PC-3 (cell line): ENCODE data around the gene ZEB1. TPM values are rescaled to one million over a fixed set of nuclear protein-coding genes. Genes with fewer than 3 reads are reported as not detected.

Experiments used
- ATAC-seq: fragments of 200-7000 bp; cut with Tn5 transposase; 2 replicates; pipeline ENCODE4 v1.9.1; 2020; ENCODE audit warnings: mild to moderate bottlenecking, moderate library complexity
- BruUV-seq: library from RNA; stranded (reverse); fragments of 400-500 nt; replicated peaks from 2 replicates; lab custom pipeline; 2021; lab: Mats Ljungman, UMichigan
- CTCF ChIA-PET: fragments of 300-600 bp; sonication (Branson Sonifier 250); formaldehyde crosslinking; loops from one replicate; lab custom pipeline; 2022; ENCODE audit warnings: antibody characterized with exemption; lab: Charles Lee
- POLR2A ChIA-PET: fragments of 300-600 bp; sonication (Branson Sonifier 250); formaldehyde crosslinking; loops from one replicate; lab custom pipeline; 2022; ENCODE audit warnings: antibody characterized with exemption; ENCODE audit not compliant: unreplicated experiment; lab: Charles Lee
- DNase-seq: peaks from one replicate; pipeline ENCODE4 v3.0.0-alpha.2; 2015
- H2AFZ ChIP-seq: fragments of 300-600 bp; sonication (generic); 2 replicates; pipeline ENCODE4 v1.6.0; 2016; ENCODE audit warnings: antibody characterized with exemption, low read length
- H3F3A ChIP-seq: fragments of 300-600 bp; sonication (generic); one replicate; pipeline ENCODE4 v1.6.0; 2017; ENCODE audit warnings: antibody characterized with exemption, low read length, control low read depth, mild to moderate bottlenecking; ENCODE audit not compliant: unreplicated experiment
- H3K27ac ChIP-seq: fragments of 300-600 bp; sonication (generic); 2 replicates; pipeline ENCODE4 v1.5.1; 2016; ENCODE audit warnings: mild to moderate bottlenecking, low read length
- H3K27me3 ChIP-seq: fragments of 300-600 bp; sonication (generic); 2 replicates; pipeline ENCODE4 v1.6.1; 2016; ENCODE audit warnings: low read length, mixed read lengths
- H3K36me3 ChIP-seq: fragments of 300-600 bp; sonication (generic); 2 replicates; pipeline ENCODE4 v1.6.1; 2016; ENCODE audit warnings: low read depth, mixed run types, low read length, mixed read lengths
- H3K4me1 ChIP-seq: fragments of 300-600 bp; sonication (generic); 2 replicates; pipeline ENCODE4 v1.5.1; 2016; ENCODE audit warnings: low read length; ENCODE audit not compliant: insufficient read depth
- H3K4me2 ChIP-seq: fragments of 300-600 bp; sonication (generic); 2 replicates; pipeline ENCODE4 v1.6.0; 2016; ENCODE audit warnings: low read length
- H3K4me3 ChIP-seq: fragments of 300-600 bp; sonication (generic); 2 replicates; pipeline ENCODE4 v1.5.1; 2016; ENCODE audit warnings: mild to moderate bottlenecking, low read length, mixed read lengths
- H3K79me2 ChIP-seq: fragments of 300-600 bp; sonication (generic); 2 replicates; pipeline ENCODE4 v1.6.1; 2017; ENCODE audit warnings: low read length, mixed read lengths
- H3K9ac ChIP-seq: fragments of 300-600 bp; sonication (generic); 2 replicates; pipeline ENCODE4 v1.6.0; 2016; ENCODE audit warnings: mild to moderate bottlenecking, low read length
- H3K9me2 ChIP-seq: fragments of 300-600 bp; sonication (generic); replicated peaks from 2 replicates; pipeline ENCODE4 v1.6.1; 2016; ENCODE audit warnings: mixed run types, low read length, mixed read lengths
- H3K9me3 ChIP-seq: fragments of 300-600 bp; sonication (generic); 2 replicates; pipeline ENCODE4 v1.6.1; 2016; ENCODE audit warnings: low read length, mixed read lengths
- H4K20me1 ChIP-seq: fragments of 300-600 bp; sonication (generic); 2 replicates; pipeline ENCODE4 v1.6.1; 2016; ENCODE audit warnings: low read length, mixed read lengths
- CTCF ChIP-seq: fragments of 300-600 bp; sonication (generic); conservative IDR thresholded peaks from 2 replicates; pipeline ENCODE4 v1.5.1; 2017; ENCODE audit warnings: antibody characterized with exemption, low read depth, mild to moderate bottlenecking, low read length
- EZH2 ChIP-seq: fragments of 300-600 bp; sonication (generic); IDR thresholded peaks from one replicate; pipeline ENCODE4 v1.6.1; 2017; ENCODE audit warnings: antibody characterized with exemption, mild to moderate bottlenecking, low read length; ENCODE audit not compliant: unreplicated experiment
- EZH2phosphoT487 ChIP-seq: fragments of 300-600 bp; sonication (generic); IDR thresholded peaks from 2 replicates; pipeline ENCODE4 v1.6.1; 2018; ENCODE audit warnings: mild to moderate bottlenecking, antibody characterized with exemption, low read length, borderline replicate concordance
- intact Hi-C: fragments of 100-400 bp; cut with micrococcal nuclease; formaldehyde crosslinking; loops from 2 replicates; pipeline ENCODE4 v1.9.0; 2023
- total RNA-seq: library from RNA; depleted of rRNA; stranded (reverse); fragments of >200 nt; gene quantifications from 2 replicates; pipeline ENCODE4 v1.2.3, GENCODE V29; 2014

The ZEB1 gene
- total RNA-seq, 1 experiment from 2014 or later = 3.9 TPM

- no peaks in the 10 kb centered on the region for H3K4me1 ChIP-seq
- POLR2A ChIA-PET = no interaction called here
- H4K20me1 ChIP-seq = no peaks in the 10 kb centered on the region
- H3K27ac ChIP-seq = no peak overlapping the region
- H3K79me2 ChIP-seq = no peaks in the 10 kb centered on the region
- DNase-seq (no peak), ATAC-seq (no peak)
- CTCF ChIA-PET = no interaction called here
- H2AFZ ChIP-seq = no peak overlapping the region
- no peak overlapping the region for H3K4me2 ChIP-seq
- H3K27me3 ChIP-seq = no peaks in the 10 kb centered on the region
- no peak overlapping the region for H3K9ac ChIP-seq
- H3K4me3 ChIP-seq = no peak overlapping the region
- no peaks in the 10 kb centered on the region for H3K9me2 ChIP-seq
- H3K9me3 ChIP-seq = no peaks in the 10 kb centered on the region
- BruUV-seq = no TSS peak
- H3K36me3 ChIP-seq = no peaks in the 10 kb centered on the region
- TF ChIP-seq EZH2 (no peak), EZH2phosphoT487 (no peak), CTCF (no peak)
- no peaks in the 10 kb centered on the region for H3F3A ChIP-seq
- intact Hi-C loops = no loop called here
Measured at GRCh38 chr10:31273789-31274188, 45.2 kb upstream of the ZEB1 start.

GRCh38 chr10:31274310-31274709 is 44.7 kb upstream of the ZEB1 start:
- Histone ChIP-seq H3K9me2 (no peaks in the 10 kb centered on the region), H3K79me2 (no peaks in the 10 kb centered on the region), H3K4me2 (no peak overlapping the region), H3K27me3 (no peaks in the 10 kb centered on the region), H3K9ac (no peak overlapping the region), H3K4me1 (no peaks in the 10 kb centered on the region), H3K36me3 (no peaks in the 10 kb centered on the region), H3K4me3 (no peak overlapping the region), H2AFZ (no peak overlapping the region), H4K20me1 (no peaks in the 10 kb centered on the region), H3K27ac (no peak overlapping the region), H3F3A (no peaks in the 10 kb centered on the region), H3K9me3 (no peaks in the 10 kb centered on the region)
- ChIA-PET CTCF (no interaction called here), POLR2A (no interaction called here)
- BruUV-seq = no TSS peak
- ATAC-seq (no peak), DNase-seq (no peak)
- intact Hi-C loops = no loop called here
- no peak for TF ChIP-seq EZH2
- no peak for TF ChIP-seq EZH2phosphoT487
- no peak for TF ChIP-seq CTCF

- no peaks in the 10 kb centered on the region for H3K4me1 ChIP-seq
- ChIA-PET CTCF (no interaction called here), POLR2A (no interaction called here)
- DNase-seq (no peak), ATAC-seq (no peak)
- H3F3A ChIP-seq = no peaks in the 10 kb centered on the region
- no peak overlapping the region for H3K4me3 ChIP-seq
- no TSS peak for BruUV-seq
- H3K4me2 ChIP-seq = no peak overlapping the region
- H3K27ac ChIP-seq = no peak overlapping the region
- no peaks in the 10 kb centered on the region for H3K36me3 ChIP-seq
- TF ChIP-seq CTCF = no peak
- TF ChIP-seq EZH2phosphoT487 = no peak
- no peak for TF ChIP-seq EZH2
- H3K27me3 ChIP-seq = no peaks in the 10 kb centered on the region
- H3K9ac ChIP-seq = no peak overlapping the region
- no peaks in the 10 kb centered on the region for H3K9me2 ChIP-seq
- no peaks in the 10 kb centered on the region for H3K79me2 ChIP-seq
- intact Hi-C loops = no loop called here
- no peaks in the 10 kb centered on the region for H4K20me1 ChIP-seq
- H2AFZ ChIP-seq = no peak overlapping the region
- H3K9me3 ChIP-seq = no peaks in the 10 kb centered on the region
Measured at GRCh38 chr10:31278279-31278941, 40.6 kb upstream of the ZEB1 start.
